NCI-H748 treated with DMSO at 0.1 percent for 48 hours (cell line): ENCODE measurements around the gene ATAD2B.

Experiments used
- DNase-seq: peaks from one replicate; lab custom pipeline; 2025; lab: John Stamatoyannopoulos, UW

The ATAD2B gene

DNA sequence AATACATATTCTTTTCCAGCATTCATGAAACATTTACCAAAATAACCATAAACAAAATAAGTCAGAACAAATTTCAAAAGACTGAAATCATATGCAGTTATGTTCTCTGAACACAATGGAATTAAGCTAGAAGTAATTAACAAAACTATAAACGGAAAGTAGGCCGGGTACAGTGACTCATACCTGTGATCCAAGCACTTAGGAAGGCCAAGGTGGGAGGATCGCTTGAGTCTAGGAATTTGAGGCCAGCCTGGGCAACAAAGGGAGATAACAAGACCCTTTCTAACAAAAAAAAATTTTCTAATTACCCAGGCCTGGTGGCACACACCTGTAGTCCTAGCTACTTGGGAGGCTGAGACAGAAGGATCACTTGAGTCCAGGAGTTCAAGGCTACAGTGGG, 14.9 kb downstream of the ATAD2B start:
- DNase-seq: no peak

DNA sequence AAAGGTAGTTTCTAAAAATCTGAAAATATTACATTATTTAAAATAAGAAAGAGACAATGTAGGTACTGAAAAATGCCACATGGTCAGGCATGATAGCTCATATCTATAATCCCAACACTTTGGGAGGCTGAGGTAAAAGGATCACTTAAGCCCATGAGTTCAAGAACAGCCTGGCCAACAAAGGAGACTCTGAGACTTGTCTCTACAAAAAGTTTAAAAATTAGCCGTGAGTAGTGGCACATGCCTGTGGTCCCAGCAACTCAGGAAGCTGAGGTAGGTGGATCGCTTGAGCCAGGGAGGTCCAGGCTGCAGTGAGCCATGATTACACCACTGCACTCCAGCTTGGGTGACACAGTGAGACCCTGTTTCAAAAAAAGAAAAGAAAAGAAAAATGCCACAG, 21.8 kb downstream of the ATAD2B start:
- no peak for DNase-seq

DNA sequence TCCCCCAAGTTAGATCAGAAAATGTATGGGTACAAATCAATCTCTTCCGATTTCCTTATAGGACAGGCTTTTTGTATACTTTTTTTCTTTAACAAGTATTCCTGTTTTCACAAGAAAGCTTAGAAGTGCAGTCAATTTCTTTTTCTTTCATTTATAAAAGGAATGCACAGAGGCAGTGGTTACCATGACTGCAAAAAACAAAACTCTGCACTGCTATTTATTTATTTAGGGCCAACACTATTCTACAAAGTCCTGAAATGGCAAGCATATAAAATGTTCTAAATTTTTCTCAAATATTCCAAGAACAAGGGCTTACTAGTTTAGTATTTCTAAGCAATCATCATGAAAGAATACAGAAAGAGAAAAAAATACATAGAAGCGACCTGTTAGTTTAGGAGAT, 22.2 kb downstream of the ATAD2B start:
- DNase-seq: no peak

- no peak for DNase-seq
Measured at GRCh38 chr2:23904215-23904614, 22.7 kb downstream of the ATAD2B start.

DNA sequence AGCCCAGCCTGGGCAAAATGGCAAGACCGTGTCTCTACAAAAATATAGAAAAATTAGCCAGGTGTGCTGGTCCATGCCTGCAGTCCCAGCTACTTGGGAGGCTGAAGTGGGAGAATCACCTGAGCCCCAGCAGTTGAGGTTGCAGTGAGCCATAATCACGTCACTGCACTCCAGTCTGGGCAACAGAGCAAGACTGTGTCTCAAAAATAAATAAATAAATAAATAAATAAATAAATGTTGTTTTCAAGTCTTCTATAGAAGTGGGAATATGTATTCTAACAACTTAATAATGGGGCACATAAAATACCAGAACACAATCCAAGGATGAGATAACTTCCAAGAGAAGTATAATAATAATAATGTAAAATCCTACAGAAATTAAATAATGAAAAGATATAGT, 23.9 kb downstream of the ATAD2B start:
- DNase-seq: no peak

DNA sequence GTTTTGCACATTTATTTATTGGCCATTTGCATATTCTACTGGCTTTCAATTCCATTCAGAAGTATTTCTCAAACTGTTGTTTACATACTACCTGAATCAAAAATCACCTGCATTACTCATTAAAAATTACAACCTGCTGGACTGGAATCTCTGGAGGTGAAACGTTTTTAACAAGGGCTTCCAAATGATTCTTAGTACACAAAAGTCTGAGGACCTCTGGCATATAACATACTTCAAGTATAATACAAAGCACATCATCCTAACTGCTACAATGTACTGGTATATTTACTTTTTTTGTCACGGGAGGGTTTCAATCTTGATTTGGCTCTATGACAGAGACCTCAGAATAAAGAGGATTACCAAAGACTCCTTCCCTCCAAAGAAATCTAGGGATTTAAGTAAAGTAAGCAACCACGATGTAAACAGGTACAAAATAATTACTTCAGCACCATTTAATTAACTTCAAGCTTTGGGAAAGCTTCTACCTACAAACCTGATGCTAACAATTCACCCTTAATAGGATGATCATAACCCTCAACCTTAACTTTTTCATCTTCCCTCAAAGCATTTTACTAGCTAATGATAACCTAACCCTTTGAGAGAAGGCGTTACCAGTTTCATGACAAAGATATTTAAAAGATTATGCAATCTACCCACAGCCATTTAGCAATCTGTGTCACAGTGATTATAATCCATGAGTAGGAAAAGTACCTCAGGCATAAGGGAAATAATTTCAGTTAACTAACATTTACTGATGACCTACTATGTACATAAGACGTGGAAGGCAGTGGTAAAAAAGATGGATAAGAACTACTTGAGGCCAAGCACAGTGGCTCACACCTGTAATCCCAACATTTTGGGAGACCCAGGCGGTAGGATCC, 24.7 kb downstream of the ATAD2B start:
- DNase-seq: no peak

DNA sequence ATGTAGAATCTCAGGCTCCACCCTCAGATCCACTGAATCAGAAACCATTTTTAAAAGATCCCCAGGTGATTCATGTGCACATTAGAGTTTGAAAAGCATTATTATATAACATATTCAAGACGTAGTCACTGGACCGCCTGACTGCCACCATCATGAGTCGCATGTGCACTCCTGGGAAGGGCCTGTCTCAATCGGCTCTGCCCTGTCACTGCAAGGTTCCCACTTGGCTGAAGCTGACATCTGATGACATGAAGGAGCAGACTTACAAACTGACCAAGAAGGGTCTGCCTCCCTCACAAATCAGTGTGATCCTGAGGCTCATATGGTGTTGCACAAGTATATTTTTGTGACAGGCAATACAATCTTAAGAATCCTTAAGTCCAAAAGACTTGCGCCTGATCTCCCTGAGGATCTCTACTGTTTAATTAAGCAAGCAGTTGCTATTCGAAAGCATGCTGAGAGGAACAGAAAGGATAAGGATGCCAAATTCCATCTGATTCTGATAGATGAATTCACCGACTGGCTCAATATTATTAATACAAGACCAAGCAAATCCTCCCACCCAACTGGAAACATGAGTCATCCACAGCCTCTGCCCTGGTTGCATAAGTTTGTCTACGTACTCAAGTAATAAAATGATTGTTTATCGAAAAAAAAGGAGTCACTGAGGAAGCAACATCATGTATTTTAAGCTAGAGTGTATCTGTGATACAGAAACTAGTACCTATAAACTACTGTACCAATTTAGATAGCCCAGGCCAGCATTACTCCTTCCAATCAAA, 26.2 kb downstream of the ATAD2B start:
- DNase-seq: no peak

DNA sequence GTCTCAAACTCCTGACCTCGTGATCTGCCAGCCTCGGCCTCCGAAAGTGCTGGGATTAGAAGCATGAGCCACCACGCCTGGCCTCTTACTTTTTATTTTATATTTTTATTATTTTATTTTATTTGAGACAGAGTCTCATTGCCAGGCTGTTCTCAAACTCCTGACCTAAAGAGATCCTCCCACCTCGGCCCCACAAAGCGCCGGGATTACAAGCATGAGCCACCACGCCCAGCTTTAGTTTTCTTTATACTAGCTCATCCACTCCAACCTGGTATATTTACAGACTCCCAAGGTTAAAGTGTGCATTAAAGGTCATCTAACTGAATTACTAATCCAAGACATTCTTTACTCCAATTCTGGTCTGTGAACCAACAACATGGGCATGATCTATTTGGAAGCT, 26.8 kb downstream of the ATAD2B start:
- DNase-seq: no peak

GRCh38 chr2:23871206-23871605, 55.7 kb downstream of the ATAD2B start:
- no peak for DNase-seq

DNA sequence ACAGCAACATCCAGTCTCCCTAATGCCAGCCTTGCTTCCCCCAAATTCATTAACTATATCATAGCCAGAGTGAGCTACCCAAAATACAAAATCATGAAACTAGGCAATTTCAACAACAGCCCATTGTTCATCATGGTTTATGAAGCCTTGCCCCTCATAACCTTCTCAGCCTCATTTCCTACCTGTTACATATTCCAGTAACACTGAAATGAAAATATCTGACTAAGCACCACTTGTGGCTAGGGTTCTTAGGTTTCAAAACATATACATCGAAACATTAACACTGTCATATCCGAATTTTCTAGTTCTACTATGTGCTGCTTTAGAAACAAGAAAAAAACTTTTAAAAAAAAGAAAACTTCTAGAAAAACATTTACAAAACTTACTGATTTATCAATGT, 59.5 kb downstream of the ATAD2B start:
- DNase-seq: no peak

DNA sequence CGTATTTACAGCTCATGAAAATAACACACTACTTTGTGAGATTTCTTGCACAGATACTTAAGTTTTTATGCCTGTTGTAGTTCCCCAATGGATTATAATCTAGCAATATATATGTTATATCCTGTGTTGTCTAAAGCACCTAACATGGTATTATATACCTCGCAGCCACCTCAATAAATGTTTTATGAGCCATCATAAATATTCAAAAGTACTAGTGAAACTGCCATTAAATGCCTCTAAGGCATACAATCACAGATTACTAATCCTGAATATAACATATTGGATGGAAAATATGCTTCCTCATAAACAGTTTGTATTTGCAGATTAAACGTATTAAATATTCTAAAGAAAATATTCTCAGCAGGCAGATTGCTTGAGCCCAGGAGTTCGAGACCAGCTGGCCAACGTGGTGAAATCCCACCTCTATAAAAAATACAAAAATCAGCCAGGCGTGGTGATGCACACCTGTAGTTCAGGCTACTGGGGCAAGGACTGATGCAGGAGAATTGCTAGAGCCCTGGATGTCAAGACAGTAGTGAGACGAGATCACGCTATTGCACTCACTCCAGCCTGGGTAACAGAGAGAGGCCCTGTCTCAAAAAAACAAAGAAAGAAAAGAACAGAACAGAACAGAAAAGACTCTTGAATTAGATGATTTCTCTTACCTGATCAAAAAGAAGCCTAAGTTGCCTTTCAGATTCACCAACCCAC, 64.1 kb downstream of the ATAD2B start:
- DNase-seq: no peak

- DNase-seq: no peak
Measured at GRCh38 chr2:23861952-23862351, 65.0 kb downstream of the ATAD2B start.

DNA sequence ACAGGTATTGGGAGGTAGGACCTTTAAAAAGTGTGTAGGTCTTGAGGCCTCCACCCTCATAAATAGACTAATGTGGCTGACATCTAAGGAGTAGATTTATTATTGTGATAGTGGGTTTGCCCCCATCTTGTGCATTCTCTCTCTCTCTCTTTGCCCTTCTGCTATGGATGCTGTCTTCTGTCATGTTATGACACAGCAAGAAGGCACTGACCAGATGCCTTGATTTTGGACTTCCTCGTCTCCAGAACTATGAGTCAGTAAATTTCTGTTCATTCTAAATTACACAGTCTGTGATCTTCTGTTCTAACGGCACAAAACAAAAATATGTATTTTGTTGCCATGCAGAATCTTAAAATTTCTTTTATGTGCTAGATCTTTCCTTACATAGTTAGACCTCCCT, 66.9 kb downstream of the ATAD2B start:
- no peak for DNase-seq

- no peak for DNase-seq
Measured at GRCh38 chr2:23859234-23859633, 67.7 kb downstream of the ATAD2B start.

- no peak for DNase-seq
Measured at GRCh38 chr2:23850564-23851256, 76.2 kb downstream of the ATAD2B start.

GRCh38 chr2:23844905-23845304, 82.0 kb downstream of the ATAD2B start:
- DNase-seq: no peak

DNA sequence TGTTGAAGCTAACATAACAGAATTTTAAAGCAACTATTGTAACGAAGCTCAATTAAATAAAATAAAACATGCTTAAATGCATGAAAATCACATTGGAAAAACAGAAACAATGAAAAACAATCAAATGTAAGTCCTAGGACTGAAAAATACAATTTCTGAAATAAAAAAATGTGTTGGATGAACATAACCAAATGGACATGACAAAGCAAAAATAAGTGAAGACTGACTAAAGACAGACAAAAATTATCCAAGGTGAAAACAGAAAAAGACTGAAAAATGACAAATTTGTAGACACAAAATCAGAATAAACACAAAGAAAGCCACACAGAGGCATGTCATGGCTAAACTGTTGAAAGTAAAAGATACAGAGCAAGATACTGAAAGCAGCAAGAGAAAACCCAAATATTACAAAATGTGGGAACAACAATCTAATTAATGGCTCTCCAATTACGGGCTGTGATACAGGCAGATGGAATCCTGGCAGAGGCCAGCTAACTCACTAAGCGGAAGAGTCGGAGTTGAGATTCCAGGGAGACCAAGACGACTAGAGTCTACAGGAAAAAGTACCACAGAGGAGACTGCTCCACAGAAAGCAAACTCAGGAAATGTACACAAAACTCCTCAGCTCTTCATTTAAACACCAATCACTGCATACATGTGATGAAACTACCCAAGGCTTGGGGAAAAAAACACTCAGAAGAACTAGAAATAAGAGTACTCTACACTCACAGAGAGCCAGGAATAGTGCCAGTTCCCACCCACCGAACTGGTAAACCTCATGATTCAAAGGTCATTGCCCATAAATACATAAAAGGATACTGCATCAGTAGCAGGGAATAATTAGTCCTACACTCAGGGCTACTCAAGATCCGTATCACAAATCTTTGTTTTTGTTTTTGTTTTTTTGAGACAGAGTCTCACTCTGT, 83.6 kb downstream of the ATAD2B start:
- DNase-seq: no peak

- DNase-seq: no peak
Measured at GRCh38 chr2:23839919-23840578, 86.9 kb downstream of the ATAD2B start.

GRCh38 chr2:23838996-23839395, 87.9 kb downstream of the ATAD2B start:
- DNase-seq: no peak

DNA sequence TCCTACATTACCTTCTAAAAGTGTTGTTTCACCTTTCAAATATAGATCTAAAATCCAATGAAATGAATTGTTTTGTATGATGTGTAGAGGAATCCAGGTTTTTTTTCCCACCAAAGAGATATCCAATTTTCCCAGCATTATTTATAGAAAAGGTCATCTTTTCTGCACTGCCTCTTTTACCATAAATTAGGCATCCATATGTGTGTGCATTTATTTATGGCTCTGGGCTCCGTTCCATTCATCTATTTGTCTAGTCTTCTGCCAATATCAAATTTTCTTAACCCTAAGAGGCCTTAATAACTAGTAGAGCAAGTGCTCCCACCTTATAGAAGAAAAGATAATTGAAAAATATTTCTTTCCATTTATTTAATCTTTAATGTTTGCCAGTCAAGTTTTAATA, 88.3 kb downstream of the ATAD2B start:
- no peak for DNase-seq
